DND-41 (cell line): ENCODE results near the gene TMEM184C.

Source experiments
- EZH2 ChIP-seq: IDR thresholded peaks from 3 replicates; pipeline ENCODE4 v1.6.1; 2012; ENCODE audit warnings: borderline replicate concordance, low read depth, mild to moderate bottlenecking, moderate library complexity, low read length, inconsistent platforms; ENCODE audit not compliant: severe bottlenecking
- TF ChIP-seq, protein P1 (sequence below): IDR thresholded peaks from 2 replicates; pipeline ENCODE4 v1.5.1; 2012; ENCODE audit warnings: borderline replicate concordance, low read length, moderate library complexity, mild to moderate bottlenecking; ENCODE audit not compliant: poor library complexity, severe bottlenecking; ENCODE audit errors: extremely low read depth

DNA sequence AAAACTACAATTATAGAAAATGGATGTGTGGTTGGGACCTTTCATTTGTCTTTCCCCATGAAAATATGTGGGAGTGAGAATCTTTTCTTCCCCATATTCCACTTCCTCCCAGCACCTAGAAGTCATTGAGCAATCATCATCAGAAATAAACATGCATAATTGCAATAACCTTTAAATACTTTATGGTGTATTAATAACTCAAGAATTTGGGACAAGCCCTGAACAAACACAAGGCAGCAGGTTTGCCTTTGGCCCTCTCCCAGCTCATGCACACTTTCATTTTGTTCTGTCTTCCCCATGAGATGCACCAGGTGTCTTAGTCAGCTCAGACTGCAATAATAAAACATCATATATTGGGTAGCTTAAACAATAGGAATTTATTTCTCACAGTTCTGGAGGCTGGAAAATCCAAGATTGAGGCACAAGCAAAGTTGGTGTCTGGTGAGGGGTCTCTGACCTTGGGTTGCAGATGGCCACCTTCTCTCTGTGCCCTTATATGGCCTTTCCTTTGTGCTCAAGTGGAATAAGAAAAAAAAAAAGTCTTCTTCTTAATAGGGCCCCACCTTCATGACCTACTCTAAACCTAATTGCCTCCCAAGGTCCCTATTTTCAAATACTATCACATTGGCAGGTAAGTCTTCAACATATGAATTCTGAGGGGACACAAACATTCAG is 34.7 kb upstream of the TMEM184C start:
- TF ChIP-seq EZH2 = no peak
- TF ChIP-seq, protein P1, sequence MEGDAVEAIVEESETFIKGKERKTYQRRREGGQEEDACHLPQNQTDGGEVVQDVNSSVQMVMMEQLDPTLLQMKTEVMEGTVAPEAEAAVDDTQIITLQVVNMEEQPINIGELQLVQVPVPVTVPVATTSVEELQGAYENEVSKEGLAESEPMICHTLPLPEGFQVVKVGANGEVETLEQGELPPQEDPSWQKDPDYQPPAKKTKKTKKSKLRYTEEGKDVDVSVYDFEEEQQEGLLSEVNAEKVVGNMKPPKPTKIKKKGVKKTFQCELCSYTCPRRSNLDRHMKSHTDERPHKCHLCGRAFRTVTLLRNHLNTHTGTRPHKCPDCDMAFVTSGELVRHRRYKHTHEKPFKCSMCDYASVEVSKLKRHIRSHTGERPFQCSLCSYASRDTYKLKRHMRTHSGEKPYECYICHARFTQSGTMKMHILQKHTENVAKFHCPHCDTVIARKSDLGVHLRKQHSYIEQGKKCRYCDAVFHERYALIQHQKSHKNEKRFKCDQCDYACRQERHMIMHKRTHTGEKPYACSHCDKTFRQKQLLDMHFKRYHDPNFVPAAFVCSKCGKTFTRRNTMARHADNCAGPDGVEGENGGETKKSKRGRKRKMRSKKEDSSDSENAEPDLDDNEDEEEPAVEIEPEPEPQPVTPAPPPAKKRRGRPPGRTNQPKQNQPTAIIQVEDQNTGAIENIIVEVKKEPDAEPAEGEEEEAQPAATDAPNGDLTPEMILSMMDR = no peak
